Bone marrow (tissue), 2 donors: Measurements from ENCODE around the gene PRPF40B.

Source experiments
- DNase-seq, 2 donors: peaks; one replicate each; lab custom pipeline; 2025; lab: John Stamatoyannopoulos, UW

PRPF40B gene

DNA sequence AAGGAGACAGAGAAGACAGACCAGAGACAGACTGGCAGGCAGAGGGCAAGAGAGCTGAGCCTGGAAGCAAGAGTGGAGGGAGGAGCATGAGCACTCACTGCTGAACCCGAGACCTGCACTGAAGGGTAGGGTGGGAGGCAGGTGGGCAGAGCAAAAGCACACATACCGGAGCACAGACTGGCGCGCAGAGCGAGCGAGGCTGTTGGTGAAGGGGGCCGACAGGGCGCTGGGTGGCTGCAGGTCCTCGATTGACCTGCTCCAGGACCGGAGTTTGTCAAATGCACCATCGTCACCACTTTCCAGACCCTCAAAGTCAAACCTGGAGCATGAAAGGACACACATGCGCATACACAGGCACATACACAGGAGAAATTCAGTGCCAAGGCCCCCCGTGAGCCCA, 34.9 kb downstream of the PRPF40B start:
- DNase-seq, result no peak

DNA sequence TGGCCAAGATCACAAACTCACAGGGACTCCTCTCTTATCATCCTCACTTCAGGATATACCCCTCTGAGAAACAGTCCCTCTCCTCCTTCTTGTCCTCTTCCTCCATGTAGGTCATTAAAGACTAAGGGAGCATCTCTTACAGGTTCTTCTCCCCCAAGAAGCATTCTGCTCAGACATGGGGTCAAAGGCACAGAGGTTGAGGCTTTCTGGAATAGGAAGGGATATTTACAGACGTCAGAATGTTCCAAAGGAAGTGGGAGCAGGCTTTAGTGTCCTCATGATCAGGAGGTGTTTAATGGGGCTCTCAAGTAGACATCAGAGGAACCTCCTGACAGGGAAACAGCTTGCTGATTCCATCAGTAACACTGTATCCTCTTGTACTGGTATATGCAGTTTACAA, 36.4 kb downstream of the PRPF40B start:
- DNase-seq, result no peak

DNA sequence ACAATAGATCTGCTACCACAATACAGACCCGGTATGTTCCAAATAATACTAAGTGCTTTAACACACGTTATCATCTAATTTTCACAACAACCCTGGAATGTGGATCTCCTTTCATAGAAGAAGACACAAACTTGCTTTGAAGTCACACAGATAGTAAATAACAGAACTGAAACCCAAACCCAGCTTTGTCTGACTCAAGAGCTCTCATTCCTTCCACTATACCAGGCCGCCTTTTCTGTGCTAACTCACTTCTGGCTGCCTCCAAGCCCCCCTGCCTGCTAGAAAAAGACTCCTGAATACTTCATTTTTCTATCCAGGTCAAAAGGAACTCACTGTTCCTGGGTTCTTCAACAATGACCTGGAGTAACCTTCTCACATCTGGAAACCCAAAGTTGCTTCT, 37.8 kb downstream of the PRPF40B start:
- no peak for DNase-seq

DNA sequence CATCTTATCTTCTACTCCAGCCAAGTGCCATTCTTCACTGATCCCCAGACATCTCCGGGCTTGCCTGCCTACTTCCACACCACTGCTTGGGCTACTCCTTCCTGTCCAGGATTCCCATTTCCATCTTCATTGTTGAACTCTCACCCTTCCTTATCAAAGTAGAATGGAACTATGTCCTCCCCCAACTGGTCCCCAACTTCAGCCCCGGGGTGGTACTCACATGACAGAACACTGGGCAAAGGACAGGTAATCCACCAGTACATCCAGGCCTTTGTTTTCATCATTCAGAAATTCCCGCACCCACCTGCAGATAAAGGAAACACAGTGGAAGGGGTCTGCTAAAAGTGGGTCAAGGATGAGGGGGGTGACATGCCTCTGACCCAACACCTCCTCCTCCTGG, 38.4 kb downstream of the PRPF40B start:
- no peak for DNase-seq

DNA sequence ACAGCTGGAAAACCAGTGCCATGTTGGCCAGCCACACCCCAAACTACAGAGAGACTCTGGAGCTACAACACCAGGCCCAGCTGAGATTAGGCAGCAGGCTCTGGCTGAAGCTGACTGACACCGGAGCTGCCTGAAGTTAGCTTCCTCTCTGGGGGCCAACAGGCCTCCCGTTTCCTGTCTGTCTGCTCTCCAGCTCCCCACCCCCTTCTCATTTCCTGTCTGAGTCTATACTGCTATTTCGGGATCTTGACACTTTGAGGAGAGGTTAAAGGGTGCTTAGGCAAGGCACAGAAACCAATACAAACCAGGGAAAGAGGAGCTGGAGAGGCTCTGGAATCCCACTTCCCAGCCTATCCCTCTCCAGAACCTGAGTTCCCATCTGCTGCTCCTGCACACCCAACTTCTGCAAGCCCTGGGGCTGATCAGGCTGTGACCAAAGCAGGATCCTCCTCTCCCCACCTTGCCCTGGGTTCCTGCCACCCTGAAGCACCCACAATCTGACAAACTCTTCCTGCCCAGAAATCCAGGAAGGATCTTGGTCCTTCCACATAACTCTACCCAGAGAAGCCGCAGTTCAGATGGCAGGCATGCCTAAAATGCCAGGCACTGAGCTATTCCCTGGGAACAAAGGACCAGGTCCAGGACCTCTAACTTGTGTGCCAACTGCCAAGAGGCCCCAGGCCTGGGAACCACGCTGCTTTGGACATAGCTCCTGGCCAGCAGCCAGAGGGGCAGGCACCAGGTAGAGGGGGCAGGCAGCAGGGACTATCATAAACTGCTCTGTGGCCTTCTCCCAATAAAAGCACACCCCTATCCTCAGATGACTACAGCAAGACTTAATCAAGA, 39.9 kb downstream of the PRPF40B start:
- DNase-seq, result peak; percentile 40 to 99

DNA sequence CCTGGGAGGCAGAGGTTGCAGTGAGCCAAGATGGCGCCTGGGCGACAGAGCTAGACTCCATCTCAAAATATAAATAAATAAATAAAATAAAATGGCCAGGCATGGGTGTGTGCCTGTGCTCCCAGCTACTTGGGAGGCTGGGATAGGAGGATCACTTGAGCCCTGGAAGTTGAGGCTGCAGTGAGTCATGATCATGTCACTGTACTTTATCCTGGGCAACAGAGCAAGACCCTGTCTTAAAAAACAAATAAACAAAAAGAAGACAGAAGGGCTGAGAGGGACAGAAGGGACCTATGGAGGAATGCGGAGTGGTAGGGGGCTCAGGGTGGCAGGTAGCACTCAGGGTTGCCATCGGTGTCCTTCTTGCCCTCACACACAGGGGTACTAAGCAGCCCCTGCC, 40.8 kb downstream of the PRPF40B start:
- DNase-seq, result no peak

DNA sequence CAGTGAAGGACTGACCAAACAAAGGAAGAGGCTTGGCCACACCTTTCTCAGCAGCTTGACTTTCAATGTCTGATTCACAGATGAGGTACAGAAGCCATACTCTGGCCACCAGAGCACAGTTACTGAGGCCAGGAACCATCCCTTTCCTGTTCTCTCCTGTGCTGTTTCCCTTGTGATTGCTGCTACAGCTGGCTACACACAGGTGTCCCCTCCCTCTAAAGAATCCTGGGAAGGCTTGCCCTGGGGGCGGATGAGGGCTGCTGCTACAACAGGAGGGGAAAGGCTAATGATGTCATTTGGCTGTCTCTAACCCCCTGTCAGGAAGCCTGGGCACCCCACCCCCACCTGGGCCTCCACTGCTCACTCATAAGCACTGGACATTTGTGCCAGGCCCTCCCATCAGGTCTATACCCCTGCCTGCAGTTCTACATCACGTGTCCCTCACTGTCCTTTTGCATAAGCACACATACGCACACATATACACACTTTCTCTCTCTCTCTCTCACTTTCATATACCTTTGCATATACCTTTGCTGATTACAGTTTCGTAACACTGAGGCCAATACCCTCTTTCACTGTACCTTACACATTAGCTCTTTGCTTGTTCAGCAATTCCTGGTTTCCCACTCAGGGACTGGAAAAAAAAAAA, 41.4 kb downstream of the PRPF40B start:
- no peak for DNase-seq

DNA sequence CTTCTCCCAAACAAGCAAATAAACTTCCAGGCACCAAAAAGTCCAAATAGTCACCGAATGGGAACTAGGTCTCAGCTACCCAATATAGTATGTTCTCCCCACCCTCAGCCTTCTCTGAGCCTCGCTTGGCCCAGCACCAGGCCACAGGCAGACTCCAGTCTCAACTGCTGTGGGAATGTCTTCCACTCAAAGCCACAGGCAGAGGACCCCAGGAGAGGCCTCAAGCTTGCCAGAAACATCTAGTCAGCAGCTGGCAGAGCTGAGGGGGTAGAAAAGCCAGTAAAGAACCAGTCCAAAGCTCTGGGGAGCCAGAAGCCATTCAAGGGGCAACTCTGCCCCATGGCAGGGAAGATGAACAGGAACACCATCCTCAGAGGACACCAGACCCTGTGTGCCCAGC, 42.0 kb downstream of the PRPF40B start:
- DNase-seq, result no peak

DNA sequence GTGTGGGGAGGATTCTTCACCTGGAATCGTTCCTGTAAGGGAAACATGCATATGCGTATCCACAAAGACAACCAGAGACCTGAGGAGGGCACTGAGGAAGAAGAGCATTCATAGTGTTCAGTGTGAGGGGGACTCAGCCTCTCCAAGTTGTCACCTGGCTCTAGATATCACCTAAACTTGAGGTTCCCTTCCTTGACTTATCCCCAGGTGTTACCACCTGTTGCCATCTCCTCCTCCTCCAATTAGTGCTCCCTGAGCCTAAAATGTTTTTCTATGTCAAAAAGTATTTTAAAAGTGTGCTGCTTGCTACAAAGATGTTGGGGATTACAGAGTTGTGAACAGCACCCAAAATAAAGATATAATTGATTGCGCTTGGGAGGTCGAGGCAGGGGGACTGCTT, 42.8 kb downstream of the PRPF40B start:
- DNase-seq, result no peak

DNA sequence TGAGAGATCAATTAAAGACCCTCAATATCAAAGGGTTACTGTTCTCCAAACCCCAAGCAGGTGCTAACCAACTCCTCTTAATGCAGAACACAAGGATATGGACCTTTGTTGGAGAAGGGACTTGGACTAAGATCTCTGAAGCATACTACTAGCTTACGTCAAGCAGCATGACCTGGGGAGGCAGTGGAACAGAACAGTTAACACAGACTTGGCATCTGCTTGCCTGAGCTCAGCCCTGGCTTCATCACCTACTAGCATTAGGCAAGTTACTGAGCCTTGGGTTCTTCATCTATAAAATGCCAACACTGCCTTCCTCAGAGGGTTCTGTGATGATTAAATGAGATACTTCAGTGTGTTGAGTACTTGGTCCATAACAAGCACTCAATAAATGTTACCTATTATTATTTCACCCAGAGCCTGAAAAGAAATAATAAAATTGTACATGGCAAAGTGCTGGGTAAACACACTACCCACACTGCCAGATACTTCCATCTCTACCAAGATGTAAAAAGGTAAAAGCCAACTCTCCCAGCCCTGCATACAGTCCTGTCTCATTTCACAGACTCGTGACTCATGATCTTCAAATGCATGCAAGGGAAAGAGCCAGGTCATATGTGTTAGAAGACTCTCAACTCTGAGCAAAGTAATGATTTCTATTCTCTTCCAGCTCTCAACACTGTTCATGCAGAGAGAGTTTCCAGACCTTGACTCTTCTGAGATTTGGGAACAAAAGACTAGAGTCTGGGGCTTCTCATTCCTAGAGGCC, 44.1 kb downstream of the PRPF40B start:
- DNase-seq, result no peak

DNA sequence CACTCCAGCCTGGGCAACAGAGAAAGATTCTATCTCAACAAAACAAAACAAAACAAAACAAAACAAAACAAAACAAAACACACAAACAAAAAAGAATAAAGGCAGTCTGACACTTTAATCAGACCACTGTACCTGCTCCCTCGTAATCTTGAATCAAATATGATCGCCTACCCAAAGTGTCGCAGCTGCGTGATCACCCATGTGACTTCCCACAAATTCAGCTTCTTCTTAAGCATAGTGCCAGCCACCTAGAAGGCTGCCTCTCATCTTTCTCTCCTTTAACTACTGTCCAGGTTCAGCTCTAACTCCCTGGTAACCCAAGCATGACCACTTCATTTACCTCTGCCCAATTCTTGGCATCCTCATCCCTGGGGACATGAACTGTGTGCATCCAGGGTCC, 46.4 kb downstream of the PRPF40B start:
- DNase-seq, result no peak

DNA sequence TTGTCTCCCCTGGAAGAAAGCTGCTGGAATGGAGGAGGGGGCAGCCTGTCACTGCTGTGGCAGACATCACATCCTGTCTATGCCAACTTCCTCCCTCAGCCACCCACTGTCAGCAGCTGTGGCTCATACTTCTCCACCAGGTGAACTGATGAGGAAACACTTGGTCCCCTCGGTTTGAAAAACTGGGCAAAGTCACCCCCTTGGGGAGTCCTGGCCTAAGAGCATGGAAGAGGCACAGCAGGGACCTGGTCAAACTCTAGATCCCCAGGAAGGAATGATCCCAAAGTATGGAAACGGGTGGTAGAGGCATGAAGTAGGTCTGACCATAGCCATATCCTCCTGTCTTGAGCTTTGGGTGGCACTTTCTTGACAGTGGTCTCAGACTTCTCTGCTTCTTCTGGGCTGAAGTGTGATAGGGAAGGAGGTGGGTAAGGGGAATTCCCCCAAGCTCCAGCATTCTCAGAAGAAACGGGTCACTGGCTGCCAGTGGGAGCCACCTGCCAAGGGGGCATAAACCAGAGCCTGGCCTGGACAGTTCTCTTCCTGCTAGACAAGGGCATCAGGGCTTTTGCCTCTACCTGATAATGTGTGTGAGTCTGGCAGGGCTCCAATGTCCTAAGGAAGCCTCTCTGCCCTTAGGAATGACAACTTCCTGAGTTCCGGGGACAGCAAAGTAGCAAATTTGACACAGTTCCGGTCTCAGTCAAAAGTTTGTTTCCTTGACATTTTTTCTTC, 47.8 kb downstream of the PRPF40B start:
- peak in 1 of 2 donors; percentile 89 for DNase-seq

DNA sequence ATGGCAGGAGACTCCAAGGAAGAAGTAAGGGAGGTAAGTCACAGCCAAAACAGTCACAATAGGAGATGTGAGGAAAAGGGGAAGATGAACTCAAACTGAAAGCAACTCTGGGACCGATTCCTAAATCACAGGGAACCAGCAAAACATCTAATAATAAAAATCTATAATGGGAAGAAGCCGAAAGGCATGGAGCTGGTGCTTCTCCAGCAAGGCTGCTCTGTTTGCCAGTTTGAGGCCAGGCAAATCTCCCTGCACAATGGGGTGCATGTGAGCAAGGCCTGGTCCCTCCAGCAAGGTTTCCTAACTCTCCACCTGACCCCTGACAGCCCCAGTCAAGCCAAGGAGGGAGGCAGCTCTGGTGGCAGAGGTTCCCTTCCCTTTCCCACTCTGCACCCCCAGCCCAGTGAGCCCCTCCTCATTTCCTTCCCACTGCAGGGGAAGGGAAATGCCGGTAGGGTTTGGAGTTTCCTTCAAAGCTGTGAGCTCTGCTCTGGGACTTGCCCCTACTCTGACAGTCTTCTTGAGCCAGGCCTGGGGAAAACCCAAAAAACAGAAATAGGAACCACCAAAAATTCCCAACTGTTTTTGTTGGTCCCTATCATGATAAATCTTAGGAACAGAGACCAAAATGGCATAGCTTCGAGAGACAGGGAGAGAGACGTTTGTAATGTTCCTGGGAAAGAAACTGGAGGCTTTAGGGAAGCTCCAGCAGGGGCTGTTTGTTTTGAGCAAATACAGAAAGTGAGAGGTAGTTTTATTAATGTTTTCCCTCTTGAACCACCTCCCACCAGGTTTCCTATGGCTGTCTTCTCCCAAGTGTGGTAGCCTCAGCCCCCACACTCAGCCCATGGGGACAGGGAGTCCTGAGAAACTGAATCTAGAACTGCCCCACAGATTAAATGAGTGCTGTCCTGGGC, 49.2 kb downstream of the PRPF40B start:
- DNase-seq, result no peak

DNA sequence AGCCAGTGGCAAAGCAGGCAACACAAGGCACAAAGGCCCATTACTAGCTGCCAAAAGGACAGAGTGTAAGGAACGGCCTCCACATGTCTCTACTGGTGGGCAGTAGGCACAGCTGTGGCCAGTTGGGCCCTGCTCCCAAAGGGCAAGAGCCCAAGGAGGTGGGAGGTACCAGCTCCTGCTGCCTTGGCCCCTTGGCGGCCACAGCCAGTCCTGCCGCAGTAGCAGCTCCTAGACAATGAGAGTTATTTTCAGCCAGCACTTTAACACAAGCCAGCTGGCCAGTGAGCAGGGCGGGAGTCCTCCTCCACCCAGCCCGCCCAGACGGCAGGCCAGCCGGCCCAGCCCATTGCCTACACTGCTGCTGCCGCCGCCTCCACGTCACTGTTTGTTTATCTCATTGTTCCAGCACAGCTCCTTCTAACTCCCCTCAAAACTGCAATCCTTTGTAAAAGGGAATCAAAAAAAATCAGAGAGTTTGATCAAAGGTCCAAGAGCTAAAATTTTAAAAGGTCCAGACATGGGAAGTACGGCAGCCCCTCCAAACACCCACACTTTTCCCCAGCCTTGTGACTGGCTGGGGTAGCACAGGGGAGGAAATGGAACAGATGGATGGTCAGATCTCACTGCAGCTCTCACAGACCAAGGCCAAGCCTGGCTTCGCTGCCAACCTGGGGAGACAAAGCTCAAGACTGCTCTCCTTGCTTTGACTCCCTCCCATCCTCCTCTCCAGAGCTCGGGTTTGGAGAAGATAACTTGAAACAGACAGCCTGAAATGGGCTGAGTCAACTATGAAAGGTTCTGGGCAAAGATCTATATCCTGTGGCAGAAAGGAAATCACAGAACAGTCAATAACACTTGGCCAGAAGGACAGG, 50.3 kb downstream of the PRPF40B start:
- no peak for DNase-seq

DNA sequence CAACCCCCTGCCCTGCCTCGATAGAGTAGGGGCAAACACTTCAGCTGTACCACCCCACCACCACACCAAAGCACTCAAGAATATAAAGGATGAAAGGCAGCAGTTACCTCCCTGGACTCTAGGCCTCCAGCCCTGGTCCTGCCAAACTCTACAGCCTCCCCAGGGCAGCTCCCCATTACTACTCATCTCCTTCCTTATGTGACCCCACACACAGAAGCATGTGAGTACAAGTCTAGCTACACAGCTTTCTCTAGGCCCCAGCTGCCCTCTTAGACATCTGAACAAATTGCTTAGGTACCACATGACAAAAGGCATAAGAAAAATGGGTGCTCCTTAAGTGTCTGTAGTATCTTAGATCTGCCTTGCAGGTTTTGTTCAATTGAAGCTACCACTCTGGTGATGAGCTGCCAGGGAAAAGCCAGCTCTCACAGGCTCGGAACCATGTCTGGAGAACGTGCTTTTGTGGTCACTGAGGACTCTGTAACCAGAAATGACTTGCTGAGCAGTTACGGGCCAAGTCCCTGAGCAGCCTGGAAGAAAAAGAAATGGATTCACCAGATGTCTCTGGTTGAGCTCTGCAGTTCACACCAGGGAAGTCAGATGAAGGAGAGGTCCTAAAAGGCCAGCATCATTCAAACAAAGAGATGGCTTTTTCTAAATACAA, 51.1 kb downstream of the PRPF40B start:
- no peak for DNase-seq

DNA sequence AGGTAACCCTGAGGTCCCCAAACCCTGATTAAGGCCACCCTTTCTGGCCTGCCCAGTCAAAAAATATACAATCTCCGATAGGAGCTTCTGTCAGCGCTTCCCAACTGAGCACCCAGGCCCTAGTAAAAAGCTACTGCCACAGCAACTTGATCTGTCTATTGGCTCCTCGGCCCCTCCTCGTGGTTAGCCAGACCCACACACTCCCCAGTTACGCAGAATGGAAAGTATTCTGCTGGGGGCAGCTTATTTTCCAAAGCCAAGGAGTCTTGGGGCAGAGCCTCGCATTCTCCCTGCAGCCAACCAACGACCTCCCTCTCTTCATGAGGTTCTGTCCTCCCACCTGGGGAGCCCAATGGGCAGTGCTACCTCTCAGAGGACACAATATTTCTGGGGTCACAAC, 51.8 kb downstream of the PRPF40B start:
- no peak for DNase-seq

DNA sequence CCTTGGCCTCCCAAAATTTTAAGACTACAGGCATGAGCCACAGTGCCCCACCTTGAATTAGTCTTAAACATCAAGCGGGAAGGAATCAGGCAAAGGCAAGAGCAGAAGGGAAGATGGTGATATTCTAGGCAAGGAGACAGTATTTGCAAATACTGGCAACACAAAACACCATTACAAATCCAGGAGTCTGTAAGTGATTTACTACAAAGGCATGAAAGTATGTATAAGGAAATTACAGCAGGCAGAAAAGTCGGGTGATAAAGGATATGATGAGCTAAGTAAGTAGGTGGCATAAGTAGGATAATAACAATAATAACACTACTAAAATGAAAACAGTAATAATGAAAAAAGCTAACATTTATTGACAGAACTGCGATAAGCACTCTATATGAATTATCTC, 55.4 kb downstream of the PRPF40B start:
- DNase-seq, result no peak

DNA sequence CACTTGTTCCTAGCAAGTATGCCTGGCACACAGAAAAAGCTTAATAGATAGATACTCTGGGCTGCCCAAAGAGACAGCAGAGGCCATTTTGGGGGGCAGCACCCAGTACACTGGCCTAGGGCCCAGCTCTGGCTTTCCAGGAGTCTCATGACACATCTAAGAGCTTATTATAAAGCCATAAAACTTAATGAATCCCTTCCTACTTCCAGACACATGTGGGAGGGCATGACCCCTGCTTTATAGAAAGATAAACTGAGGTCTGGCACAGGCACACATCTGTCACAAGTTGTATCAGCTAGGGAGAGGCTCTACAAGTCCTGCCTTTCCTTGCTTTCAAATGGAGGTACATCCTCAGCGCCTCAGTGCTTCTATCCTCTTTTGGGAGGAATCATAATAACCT, 56.7 kb downstream of the PRPF40B start:
- DNase-seq, result no peak

DNA sequence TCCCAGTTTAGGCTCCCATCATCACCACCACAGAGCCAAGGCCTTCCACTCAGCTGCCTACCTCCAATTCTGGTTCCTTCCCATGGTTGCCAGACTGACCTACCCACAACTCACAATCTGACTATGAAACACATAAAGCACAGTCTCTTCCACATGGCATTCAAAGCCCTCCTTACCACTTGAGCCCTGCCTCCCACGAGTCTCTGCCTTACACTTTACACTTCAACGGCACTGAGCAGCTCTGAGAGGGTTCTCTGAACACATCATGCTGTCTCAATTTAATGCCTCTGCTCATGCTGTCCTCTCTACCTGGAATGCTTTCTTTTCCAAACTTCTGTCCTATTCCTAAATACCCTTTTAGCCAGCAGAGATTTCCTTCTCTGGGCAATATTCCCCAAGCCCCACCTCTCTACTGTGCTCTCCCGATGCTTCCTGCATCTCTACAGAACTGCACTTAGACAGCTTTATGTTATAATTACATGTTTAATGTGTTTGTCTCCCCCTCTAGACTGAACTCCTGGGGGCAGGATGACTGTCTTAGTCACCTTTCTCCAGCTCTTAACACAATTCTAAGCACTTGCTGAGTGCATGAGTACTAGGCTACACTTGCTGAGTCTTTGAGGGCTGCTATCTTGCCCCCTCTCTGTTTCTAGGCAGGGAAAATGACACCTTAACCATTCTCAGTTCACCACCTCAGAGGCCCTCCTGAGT, 60.4 kb downstream of the PRPF40B start:
- no peak for DNase-seq
